ENCODE measurements around the gene CRPPA.

DNA sequence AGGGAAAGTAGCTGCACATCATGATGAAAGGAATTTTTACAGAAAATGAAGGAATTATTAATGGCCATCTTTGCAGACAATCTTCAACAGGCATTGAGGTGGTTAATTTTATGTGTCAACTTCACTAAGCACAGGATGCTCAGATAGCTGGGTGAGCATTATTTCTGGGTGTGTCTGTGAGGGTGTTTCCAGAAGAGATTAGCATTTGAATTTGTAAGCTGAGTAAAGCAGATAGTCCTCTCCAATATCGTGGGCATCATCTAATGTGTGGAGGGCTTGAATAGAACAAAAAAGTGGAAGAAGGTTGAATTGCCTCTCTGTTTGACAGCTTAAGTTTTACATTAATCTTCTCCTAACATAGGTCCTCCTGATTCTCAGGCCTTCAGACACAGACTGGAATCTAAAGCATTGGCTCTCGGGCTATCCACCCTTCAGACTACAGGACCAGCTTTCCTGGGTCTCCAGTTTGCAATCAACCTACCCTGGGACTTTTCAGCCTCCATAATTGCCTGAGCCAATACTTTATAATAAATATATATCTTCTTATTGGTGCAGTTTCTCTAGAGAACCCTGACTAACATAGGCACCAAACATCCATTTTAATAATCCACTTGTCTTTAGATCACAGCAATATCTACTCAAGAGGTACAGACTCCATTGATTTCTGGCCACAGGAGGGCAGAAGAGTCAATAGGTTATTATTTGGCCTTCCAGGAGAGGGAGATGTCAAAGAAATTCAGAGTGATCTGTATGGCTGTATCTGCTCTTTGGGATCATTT, 10.5 kb upstream of the CRPPA start:
- TF ChIP-seq CTCF (IDR thresholded peaks at IDR 0.05) (peak; percentile 49), EZH2 (IDR thresholded peaks at IDR 0.05; ENCODE audit: borderline replicate concordance, insufficient read depth, low read depth, low read length, poor library complexity, severe bottlenecking) (no peak)
